GM19328 (cell line): ENCODE data around the gene VPS13D.
"Not testable (repeated sequence)": the region's sequence is repeated elsewhere in the genome, so short reads cannot be mapped to it uniquely, and the experiment has no call there.

Source experiments
- ATAC-seq: cut with Tn5 transposase; IDR thresholded peaks from one replicate; pipeline ENCODE4 v1.9.1; 2021; ENCODE audit warnings: mild to moderate bottlenecking, moderate library complexity; ENCODE audit not compliant: unreplicated experiment

Gene VPS13D

GRCh38 chr1:12285496-12286143, 55.8 kb downstream of the VPS13D start:
- ATAC-seq = no peak

GRCh38 chr1:12287869-12288268, 58.0 kb downstream of the VPS13D start:
- ATAC-seq = no peak

GRCh38 chr1:12290828-12291227, 61.0 kb downstream of the VPS13D start:
- ATAC-seq = no peak

GRCh38 chr1:12293416-12293815, 63.6 kb downstream of the VPS13D start:
- no peak for ATAC-seq

GRCh38 chr1:12294076-12294475, 64.2 kb downstream of the VPS13D start:
- no peak for ATAC-seq

- no peak for ATAC-seq
Measured at GRCh38 chr1:12296016-12296415, 66.2 kb downstream of the VPS13D start.

- no peak for ATAC-seq
Measured at GRCh38 chr1:12296623-12297022, 66.8 kb downstream of the VPS13D start.

- no peak for ATAC-seq
Measured at GRCh38 chr1:12300706-12301105, 70.9 kb downstream of the VPS13D start.

- ATAC-seq = no peak
Measured at GRCh38 chr1:12301518-12302237, 71.8 kb downstream of the VPS13D start.

- no peak for ATAC-seq
Measured at GRCh38 chr1:12302798-12303447, 73.1 kb downstream of the VPS13D start.

- ATAC-seq = no peak
Measured at GRCh38 chr1:12305377-12305776, 75.5 kb downstream of the VPS13D start.

GRCh38 chr1:12309783-12310742, 80.2 kb downstream of the VPS13D start:
- ATAC-seq = no peak

- ATAC-seq = no peak
Measured at GRCh38 chr1:12314333-12314903, 84.6 kb downstream of the VPS13D start.

- no peak for ATAC-seq
Measured at GRCh38 chr1:12315146-12315545, 85.3 kb downstream of the VPS13D start.

- ATAC-seq = no peak
Measured at GRCh38 chr1:12316331-12316730, 86.5 kb downstream of the VPS13D start.

GRCh38 chr1:12320486-12320885, 90.7 kb downstream of the VPS13D start:
- ATAC-seq = no peak

- ATAC-seq = no peak
Measured at GRCh38 chr1:12324423-12324822, 94.6 kb downstream of the VPS13D start.

- not testable (repeated sequence) for ATAC-seq
Measured at GRCh38 chr1:12324973-12325372, 95.1 kb downstream of the VPS13D start.

- no peak for ATAC-seq
Measured at GRCh38 chr1:12326986-12327385, 97.2 kb downstream of the VPS13D start.

GRCh38 chr1:12327566-12327965, 97.7 kb downstream of the VPS13D start:
- ATAC-seq = no peak
